SK-N-MC (cell line): ENCODE data around the gene ZDHHC24.

ENCODE experiments used
- EZH2 ChIP-seq: fragments of 200-600 bp; sonication (generic); IDR thresholded peaks from one replicate; pipeline ENCODE4 v1.6.1; 2017; ENCODE audit warnings: antibody characterized with exemption
- POLR2AphosphoS5 ChIP-seq: IDR thresholded peaks from 2 replicates; pipeline ENCODE4 v1.6.1; 2012; ENCODE audit warnings: mild to moderate bottlenecking, low read depth, low read length, borderline replicate concordance

DNA sequence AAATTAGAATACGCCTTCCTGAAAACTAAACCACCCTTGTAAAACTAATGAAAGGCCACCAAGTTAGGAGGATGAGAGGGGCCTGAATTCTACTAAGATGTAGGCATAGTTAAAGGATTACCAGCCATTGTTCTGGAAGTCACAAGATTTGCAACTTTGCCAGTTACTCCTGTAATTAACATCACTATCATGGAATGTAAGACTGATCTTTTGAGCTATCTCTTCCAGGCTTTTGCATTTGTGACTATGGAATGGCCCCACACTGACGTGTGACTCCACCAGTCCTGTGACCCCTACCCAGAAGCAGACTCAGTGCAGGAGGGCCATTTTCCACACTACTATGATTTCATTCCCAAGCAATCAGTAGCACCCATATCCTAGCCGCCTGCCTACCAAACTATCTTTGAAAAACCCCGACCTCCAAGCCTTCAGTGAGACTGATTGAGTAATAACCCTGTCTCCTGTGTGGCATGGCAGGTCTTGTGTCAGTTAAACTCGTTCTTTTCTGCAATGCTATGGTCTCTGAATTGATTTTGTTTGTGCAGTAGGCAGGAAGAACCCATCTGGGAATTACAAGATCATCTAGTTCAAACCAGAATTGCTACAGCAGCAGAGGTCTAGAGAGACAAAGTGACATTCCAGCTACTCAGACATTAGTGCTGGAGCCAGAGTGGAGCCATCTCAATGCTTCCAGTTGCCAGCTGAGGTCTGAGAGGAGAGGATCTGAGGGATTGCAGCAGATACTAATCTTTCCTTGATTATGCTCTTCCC lies 24.4 kb upstream of the ZDHHC24 start:
- TF ChIP-seq EZH2 (no peak), POLR2AphosphoS5 (no peak)
